ENCODE data around the gene IL11.
A peak's percentile ranks its signal among the peaks of the same experiment; 100 is the strongest.
"Not testable (repeated sequence)": the region's sequence is repeated elsewhere in the genome, so short reads cannot be mapped to it uniquely, and the experiment has no call there.

The IL11 gene

GRCh38 chr19:55341595-55342531 is 28.4 kb downstream of the IL11 start:
- Histone ChIP-seq H3K4me1 (ENCODE audit: control insufficient read depth, insufficient read depth, low read length, poor library complexity, severe bottlenecking) (peaks cover 18% of the 10 kb centered on the region), H3K27ac (ENCODE audit: insufficient read depth, low read length, poor library complexity, severe bottlenecking) (no peak overlapping the region), H3K36me3 (ENCODE audit: control insufficient read depth, insufficient read depth, low read length) (peaks cover 17% of the 10 kb centered on the region), H3K27me3 (replicated peaks; ENCODE audit: control insufficient read depth, insufficient read depth, low read length, poor library complexity, severe bottlenecking) (no peaks in the 10 kb centered on the region), H3K9me3 (ENCODE audit: control insufficient read depth, low read length) (no peaks in the 10 kb centered on the region), H3K4me3 (ENCODE audit: insufficient read depth, low read depth, low read length, poor library complexity, severe bottlenecking) (no peak overlapping the region)
- DNase-seq = no peak

DNA sequence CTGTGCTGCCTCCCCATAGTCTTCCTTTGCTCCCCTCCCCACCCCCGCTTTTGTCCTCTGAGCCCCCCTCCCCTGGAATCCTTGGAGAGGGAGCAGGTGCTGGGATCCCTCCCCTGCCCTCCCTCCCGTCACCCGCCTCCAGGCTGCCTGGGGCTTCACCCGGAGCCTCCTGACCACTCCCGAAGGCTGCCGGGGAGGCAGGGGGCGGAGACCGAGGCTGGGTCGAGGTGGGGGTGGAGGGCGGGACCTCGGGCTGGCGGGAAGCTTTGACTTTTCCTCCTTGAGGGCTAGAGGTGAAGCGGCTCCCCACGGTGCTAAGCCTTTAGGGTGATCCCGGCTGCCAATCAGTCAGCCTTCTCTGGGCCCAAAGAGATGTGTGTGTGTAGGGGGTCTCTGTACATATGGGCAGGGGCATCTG is 29.1 kb downstream of the IL11 start:
- H3K27ac ChIP-seq (ENCODE audit: insufficient read depth, low read length, poor library complexity, severe bottlenecking) = peak overlapping the region; percentile 77
- H3K4me3 ChIP-seq (ENCODE audit: insufficient read depth, low read depth, low read length, poor library complexity, severe bottlenecking) = peak overlapping the region; percentile 52
- H3K27me3 ChIP-seq (replicated peaks; ENCODE audit: control insufficient read depth, insufficient read depth, low read length, poor library complexity, severe bottlenecking) = no peaks in the 10 kb centered on the region
- no peaks in the 10 kb centered on the region for H3K9me3 ChIP-seq (ENCODE audit: control insufficient read depth, low read length)
- peaks cover 17% of the 10 kb centered on the region for H3K36me3 ChIP-seq (ENCODE audit: control insufficient read depth, insufficient read depth, low read length)
- peak in 2 of 3 donors; percentile 25 to 41 for DNase-seq
- H3K4me1 ChIP-seq (ENCODE audit: control insufficient read depth, insufficient read depth, low read length, poor library complexity, severe bottlenecking) = peaks cover 18% of the 10 kb centered on the region

DNA sequence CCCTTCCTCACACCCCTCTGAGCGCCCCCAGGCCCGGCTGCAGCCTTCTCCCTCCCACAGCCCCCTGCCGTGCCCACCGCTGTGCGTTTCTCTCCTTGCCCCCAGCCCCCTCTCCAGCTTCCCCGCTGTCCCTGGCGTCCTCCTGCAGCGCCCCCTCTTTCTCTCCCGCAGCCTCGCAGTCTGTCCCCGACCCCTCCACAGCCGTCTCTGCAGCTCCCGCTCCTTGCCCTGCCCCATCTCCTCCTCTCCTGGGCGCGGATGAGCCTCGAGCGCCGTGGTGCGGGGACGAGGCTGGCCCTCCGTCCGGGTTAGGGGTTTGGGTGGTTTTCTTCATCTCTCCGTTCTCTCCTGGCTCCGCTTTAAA is 29.5 kb downstream of the IL11 start:
- peak overlapping the region; percentile 77 for H3K27ac ChIP-seq (ENCODE audit: insufficient read depth, low read length, poor library complexity, severe bottlenecking)
- no peak for DNase-seq
- H3K4me1 ChIP-seq (ENCODE audit: control insufficient read depth, insufficient read depth, low read length, poor library complexity, severe bottlenecking) = peaks cover 18% of the 10 kb centered on the region
- H3K36me3 ChIP-seq (ENCODE audit: control insufficient read depth, insufficient read depth, low read length) = peaks cover 17% of the 10 kb centered on the region
- no peaks in the 10 kb centered on the region for H3K27me3 ChIP-seq (replicated peaks; ENCODE audit: control insufficient read depth, insufficient read depth, low read length, poor library complexity, severe bottlenecking)
- H3K4me3 ChIP-seq (ENCODE audit: insufficient read depth, low read depth, low read length, poor library complexity, severe bottlenecking) = peak overlapping the region; percentile 52
- no peaks in the 10 kb centered on the region for H3K9me3 ChIP-seq (ENCODE audit: control insufficient read depth, low read length)

DNA sequence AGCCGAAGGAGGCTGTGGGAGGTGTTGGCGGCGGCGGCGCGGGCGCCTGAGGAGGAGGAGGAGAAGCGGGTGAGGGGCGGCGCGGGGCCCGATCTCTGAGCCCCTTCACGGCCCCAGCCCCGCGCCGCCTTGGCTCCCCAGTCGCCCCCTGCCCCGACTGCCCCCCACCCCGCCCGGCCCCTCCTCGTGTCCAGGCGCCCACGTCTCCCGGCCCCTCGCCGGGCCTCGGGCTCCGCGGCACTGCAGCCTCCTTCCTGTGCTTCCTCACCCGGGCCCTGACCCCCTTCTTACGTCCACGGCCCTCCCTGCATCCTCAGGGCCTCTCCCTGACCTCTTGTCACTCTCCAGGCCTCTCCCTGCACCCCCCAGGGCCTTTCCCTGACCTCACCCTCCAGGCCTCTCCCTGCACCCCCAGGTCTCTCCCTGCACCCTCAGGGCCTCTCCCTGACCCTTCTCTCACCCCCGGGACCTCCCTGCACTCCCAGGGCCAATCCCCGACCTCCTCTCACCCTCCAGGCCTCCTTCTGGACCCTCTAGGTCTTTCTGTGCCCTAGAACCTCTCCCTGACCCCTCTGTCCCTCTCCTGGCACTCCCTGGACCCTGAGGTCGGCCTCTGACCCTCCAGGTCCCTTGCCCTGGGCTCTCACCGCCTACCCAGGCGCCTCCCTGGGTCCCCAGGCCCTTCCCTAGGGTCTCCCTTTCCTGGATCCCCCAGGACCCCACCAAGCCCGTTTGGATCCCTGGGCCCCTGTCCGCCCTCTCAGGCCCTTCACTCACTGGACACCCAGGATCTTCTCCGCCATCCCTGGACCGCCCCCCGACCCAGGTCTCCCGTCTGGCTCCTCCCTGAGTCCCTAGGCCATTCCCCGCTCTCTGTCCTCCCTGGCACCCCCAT is 30.1 kb downstream of the IL11 start:
- peak in 1 of 3 donors; percentile 14 for DNase-seq
- Histone ChIP-seq H3K9me3 (ENCODE audit: control insufficient read depth, low read length) (no peaks in the 10 kb centered on the region), H3K4me3 (ENCODE audit: insufficient read depth, low read depth, low read length, poor library complexity, severe bottlenecking) (peak overlapping the region; percentile 52), H3K36me3 (ENCODE audit: control insufficient read depth, insufficient read depth, low read length) (peaks cover 17% of the 10 kb centered on the region), H3K4me1 (ENCODE audit: control insufficient read depth, insufficient read depth, low read length, poor library complexity, severe bottlenecking) (peaks cover 18% of the 10 kb centered on the region), H3K27me3 (replicated peaks; ENCODE audit: control insufficient read depth, insufficient read depth, low read length, poor library complexity, severe bottlenecking) (no peaks in the 10 kb centered on the region), H3K27ac (ENCODE audit: insufficient read depth, low read length, poor library complexity, severe bottlenecking) (peak overlapping the region; percentile 77)

- Histone ChIP-seq H3K9me3 (ENCODE audit: control insufficient read depth, low read length) (no peaks in the 10 kb centered on the region), H3K4me1 (ENCODE audit: control insufficient read depth, insufficient read depth, low read length, poor library complexity, severe bottlenecking) (peaks cover 18% of the 10 kb centered on the region), H3K4me3 (ENCODE audit: insufficient read depth, low read depth, low read length, poor library complexity, severe bottlenecking) (peak within 1 kb of the TSS; percentile 52), H3K36me3 (ENCODE audit: control insufficient read depth, insufficient read depth, low read length) (peaks cover 17% of the 10 kb centered on the region), H3K27ac (ENCODE audit: insufficient read depth, low read length, poor library complexity, severe bottlenecking) (peak within 1 kb of the TSS; percentile 98), H3K27me3 (replicated peaks; ENCODE audit: control insufficient read depth, insufficient read depth, low read length, poor library complexity, severe bottlenecking) (no peaks in the 10 kb centered on the region)
- DNase-seq = peak; percentile 100
These were observed 31.0 kb downstream of the IL11 start, which contains the start of gene KMT5C for GRCh38 chr19:55339105-55339888. Gene KMT5C (plus strand): TSS chr19:55339876. CDS start chr19:55341937, 2,061 bp downstream.

GRCh38 chr19:55336101-55336500 is 34.2 kb downstream of the IL11 start:
- no peak for DNase-seq
- H3K9me3 ChIP-seq (ENCODE audit: control insufficient read depth, low read length) = no peaks in the 10 kb centered on the region
- no peaks in the 10 kb centered on the region for H3K27me3 ChIP-seq (replicated peaks; ENCODE audit: control insufficient read depth, insufficient read depth, low read length, poor library complexity, severe bottlenecking)
- no peaks in the 10 kb centered on the region for H3K36me3 ChIP-seq (ENCODE audit: control insufficient read depth, insufficient read depth, low read length)
- peaks cover 16% of the 10 kb centered on the region for H3K4me1 ChIP-seq (ENCODE audit: control insufficient read depth, insufficient read depth, low read length, poor library complexity, severe bottlenecking)
- H3K4me3 ChIP-seq (ENCODE audit: insufficient read depth, low read depth, low read length, poor library complexity, severe bottlenecking) = no peak overlapping the region
- no peak overlapping the region for H3K27ac ChIP-seq (ENCODE audit: insufficient read depth, low read length, poor library complexity, severe bottlenecking)

DNA sequence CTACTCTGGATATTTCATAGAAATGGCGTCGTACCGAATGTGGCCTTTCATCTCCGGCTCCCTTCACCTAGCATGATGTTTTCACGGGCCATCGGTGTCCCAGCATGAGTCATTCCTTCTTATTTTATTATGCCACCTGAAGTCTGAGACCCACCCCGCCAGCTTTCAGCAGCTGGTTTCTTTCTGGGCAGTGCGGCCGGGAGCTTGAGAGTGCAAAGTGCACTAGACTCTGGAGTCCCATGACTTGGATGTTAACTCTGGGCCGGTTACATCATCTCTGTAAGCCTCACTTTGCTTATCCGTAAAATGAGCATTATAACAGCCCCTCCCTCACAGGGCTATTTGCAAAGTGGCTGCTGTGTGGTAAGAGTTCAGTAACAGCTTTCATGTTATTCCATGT is 36.4 kb downstream of the IL11 start:
- H3K4me3 ChIP-seq (ENCODE audit: insufficient read depth, low read depth, low read length, poor library complexity, severe bottlenecking) = no peak overlapping the region
- no peaks in the 10 kb centered on the region for H3K36me3 ChIP-seq (ENCODE audit: control insufficient read depth, insufficient read depth, low read length)
- H3K4me1 ChIP-seq (ENCODE audit: control insufficient read depth, insufficient read depth, low read length, poor library complexity, severe bottlenecking) = peaks cover 7% of the 10 kb centered on the region
- no peak overlapping the region for H3K27ac ChIP-seq (ENCODE audit: insufficient read depth, low read length, poor library complexity, severe bottlenecking)
- no peaks in the 10 kb centered on the region for H3K27me3 ChIP-seq (replicated peaks; ENCODE audit: control insufficient read depth, insufficient read depth, low read length, poor library complexity, severe bottlenecking)
- H3K9me3 ChIP-seq (ENCODE audit: control insufficient read depth, low read length) = no peaks in the 10 kb centered on the region
- no peak for DNase-seq

- not testable (repeated sequence) for H3K36me3 ChIP-seq (ENCODE audit: control insufficient read depth, insufficient read depth, low read length); DNase-seq; H3K27ac ChIP-seq (ENCODE audit: insufficient read depth, low read length, poor library complexity, severe bottlenecking); H3K9me3 ChIP-seq (ENCODE audit: control insufficient read depth, low read length); H3K27me3 ChIP-seq (replicated peaks; ENCODE audit: control insufficient read depth, insufficient read depth, low read length, poor library complexity, severe bottlenecking); H3K4me1 ChIP-seq (ENCODE audit: control insufficient read depth, insufficient read depth, low read length, poor library complexity, severe bottlenecking); H3K4me3 ChIP-seq (ENCODE audit: insufficient read depth, low read depth, low read length, poor library complexity, severe bottlenecking)
These were observed 40.5 kb downstream of the IL11 start for GRCh38 chr19:55329791-55330190.

GRCh38 chr19:55328774-55329318 is 41.4 kb downstream of the IL11 start:
- not testable (repeated sequence) for H3K27ac ChIP-seq (ENCODE audit: insufficient read depth, low read length, poor library complexity, severe bottlenecking); H3K9me3 ChIP-seq (ENCODE audit: control insufficient read depth, low read length); H3K27me3 ChIP-seq (replicated peaks; ENCODE audit: control insufficient read depth, insufficient read depth, low read length, poor library complexity, severe bottlenecking); H3K36me3 ChIP-seq (ENCODE audit: control insufficient read depth, insufficient read depth, low read length); H3K4me3 ChIP-seq (ENCODE audit: insufficient read depth, low read depth, low read length, poor library complexity, severe bottlenecking); DNase-seq; H3K4me1 ChIP-seq (ENCODE audit: control insufficient read depth, insufficient read depth, low read length, poor library complexity, severe bottlenecking)
